HG03060 (cell line): ENCODE data around the gene FHL2.

Experiments used
- ATAC-seq: cut with Tn5 transposase; IDR thresholded peaks from one replicate; pipeline ENCODE4 v1.9.1; 2021; ENCODE audit warnings: low read depth, moderate number of reproducible peaks; ENCODE audit not compliant: unreplicated experiment

FHL2 gene

DNA sequence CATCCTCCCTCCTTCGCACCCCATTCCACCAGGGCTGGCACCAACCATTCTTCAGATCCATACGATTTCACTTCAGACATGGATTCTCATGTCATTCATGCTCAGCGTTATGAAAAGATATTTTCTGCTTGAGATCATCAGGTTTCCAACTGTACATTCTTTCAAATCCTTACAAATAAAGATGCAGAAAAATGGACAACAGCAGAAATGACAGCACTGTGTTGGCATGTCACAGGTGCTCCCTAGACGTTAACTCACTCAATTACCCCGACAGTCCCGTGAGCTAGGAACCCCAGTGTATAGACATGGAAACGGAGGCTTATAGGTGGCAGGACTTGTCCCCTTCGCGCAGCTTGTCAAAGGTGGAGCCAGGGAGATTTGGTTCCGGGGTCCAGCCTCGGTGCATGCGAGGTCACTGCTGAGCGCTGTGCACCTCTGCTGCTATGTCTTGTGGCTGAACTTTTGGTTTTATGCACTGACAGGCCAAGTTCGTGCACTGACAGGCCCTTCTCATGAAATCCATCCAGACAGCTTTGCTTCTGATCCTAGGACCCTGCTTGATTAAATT lies 17.7 kb downstream of the FHL2 start:
- ATAC-seq = no peak

DNA sequence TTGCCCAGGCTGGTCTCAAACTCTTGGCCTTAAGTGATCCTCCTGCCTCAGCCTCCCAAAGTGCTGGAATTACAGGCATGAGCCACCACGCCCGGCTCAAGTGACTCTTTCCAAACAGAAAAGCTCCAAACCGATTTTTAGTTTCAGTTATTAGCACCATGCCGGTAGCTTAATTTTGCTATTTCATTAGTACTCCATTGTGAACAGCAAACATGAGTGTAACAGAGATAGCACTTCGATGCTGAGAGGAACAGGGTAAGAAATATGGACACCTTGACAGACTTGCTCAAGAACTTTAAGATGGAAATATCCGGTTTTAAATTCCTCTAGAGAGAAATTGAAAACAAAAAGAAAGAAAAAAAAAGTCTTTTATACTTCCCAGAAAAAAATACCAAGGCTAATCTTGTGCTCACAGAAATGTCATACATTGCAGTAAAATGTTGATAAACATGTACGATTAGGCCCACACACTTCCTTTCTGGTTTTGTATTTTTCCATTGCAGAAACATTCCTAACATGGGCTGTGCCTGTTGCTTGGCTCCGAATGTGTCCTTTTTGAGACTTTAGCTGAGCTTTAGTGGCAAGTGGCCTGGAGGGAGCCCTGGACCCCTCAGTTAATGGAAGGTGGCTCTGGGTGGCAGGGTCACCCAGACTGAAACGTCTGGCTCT lies 18.3 kb downstream of the FHL2 start:
- ATAC-seq = no peak

DNA sequence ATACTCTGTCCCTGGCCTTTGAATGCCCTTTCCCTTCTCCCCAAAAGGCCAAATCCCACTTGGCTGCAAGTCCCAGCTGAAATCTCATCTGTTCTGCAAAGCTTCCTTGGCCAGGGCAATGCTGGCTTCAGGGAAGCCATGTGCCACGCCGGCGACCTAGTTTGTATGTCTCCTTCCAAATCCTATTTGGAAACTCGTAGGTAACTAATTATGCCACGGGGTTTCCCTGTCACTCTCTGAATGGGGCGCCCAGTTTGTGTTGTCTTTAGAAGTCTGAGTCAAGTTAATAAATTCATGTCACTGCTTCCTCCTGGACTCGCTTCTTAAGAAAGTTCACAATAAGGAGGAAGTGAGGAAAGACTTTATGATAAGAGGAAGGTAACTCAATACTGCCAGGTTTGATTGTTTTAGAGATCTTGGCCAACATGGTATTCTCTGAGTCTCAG lies 19.1 kb downstream of the FHL2 start:
- ATAC-seq = no peak

DNA sequence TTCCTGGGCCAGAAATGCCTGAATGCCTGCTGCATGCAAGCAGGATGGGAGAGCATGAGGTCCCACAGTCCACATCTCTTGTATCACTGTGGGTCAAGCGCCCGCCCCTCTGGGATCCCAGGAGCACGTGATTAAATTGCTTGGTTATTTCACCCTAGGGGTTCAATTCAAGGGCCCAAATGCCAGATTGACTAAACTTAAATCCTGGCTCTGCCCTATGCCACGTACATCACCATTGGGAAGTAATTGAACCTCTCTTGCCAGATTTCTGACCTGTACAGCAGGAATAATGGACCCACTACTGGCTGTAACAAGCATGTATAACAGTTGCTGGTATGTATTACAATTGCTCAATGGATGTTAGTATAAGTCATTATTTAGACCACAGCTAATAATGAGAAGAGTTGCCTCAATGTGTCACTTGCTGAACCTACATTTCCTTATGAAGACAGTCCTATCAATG lies 19.9 kb downstream of the FHL2 start:
- no peak for ATAC-seq

DNA sequence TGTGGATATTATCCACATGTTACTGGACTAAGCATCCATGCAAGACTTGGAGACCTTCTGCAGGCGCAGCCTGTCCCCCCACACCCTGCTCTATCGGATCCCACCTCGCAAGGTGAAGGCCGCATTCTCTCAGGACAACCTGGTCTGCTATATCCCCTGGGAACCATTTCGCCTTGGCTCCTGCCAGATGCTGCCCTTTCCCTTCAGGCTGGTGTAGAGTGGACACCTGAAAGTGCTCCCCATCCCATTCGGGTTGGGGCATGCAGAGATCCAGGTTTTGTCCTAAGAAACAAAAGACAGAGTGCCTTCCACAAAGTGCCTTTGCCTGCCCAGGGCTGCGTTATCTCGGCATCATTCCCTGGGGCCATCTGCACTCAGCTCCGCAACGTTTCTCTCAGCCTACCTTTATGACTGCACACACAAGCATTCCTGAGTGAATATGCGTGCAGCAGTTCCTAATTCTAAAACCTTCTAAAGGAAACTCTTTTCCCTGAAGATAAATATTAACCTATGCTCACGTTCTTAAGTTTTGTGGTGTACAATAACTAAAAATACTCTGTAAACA lies 20.5 kb downstream of the FHL2 start:
- ATAC-seq = no peak

DNA sequence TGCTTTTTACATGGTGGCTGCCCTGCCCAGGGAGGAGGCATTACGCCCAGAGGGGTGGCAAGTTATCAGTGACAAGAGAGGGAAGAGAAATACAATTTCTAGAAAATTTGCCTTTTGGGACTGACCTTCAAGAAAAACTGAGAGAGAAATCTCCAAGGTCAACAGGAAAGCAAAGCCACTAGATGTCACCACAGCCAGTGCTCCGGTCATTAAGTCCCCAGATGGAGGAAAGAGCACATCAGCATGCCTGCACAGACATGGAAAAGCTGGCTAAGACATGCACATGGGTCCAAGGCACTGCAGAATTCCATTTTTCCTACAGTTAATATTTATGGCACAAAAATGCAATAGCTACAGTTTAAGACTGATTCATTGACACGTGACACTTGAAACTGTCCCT lies 21.0 kb downstream of the FHL2 start:
- ATAC-seq = no peak

DNA sequence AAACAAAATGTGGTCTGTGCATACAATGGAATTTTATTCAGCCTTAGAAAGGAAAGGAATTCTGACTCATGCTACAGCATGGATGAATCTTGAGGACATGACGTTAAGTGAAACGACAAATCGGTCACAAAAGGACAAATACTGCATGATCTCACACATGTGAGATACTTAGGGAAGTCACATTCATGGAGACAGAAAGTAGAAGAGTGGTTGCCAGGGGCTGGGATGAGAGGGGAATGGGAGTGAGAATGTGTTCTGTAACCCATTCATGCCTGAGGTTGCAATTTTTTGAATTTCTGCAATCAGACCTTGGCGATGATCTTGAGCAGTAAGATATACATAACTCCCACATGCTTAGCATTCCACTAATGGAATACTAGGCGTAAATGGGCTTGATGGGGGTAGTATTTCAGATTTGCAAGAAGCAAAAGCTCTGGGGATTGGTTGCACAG lies 22.0 kb downstream of the FHL2 start:
- no peak for ATAC-seq

DNA sequence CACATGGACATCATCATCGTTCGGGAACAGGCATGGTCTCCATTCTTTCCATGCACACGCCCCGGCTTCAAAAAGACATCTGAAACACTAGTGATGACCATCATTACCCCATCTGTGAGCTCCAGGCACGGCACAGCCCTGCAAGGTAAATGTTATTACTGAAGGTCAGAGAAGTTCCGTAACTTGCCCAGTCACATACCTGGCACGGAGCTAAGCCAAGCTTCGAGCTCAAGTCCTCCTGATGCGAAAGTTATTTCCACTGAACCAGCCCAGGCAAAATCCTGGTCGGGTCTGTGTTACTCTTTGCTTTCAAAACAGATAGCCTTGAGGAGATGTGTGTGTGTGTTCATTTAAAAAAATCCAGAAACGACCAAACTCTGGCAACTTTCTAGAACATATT lies 22.8 kb downstream of the FHL2 start:
- no peak for ATAC-seq

DNA sequence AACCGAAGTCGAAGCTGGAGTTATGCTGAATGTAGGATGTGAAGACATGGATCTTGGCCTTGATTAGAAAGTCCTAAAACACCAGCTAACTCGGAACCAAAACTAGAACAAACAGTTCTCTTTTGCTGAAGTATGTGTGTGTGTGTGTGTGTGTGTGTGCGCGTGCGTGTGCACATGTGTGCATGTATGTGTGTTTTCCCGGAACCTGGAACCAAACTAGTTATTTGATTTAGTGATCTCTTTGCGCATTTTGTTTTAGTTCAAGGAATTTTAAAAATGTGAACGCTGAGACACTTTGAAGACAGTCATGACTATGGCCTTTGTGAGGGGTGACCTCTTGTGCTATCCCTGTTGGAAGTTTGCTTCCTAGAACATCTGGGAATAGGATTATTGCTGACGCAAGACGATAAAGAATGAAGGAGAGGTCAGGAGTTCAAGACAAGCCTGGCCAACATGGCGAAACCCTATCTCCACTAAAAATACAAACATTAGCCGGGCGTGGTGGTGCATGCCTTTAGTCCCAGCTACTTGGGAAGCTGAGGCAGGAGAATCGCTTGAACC lies 23.8 kb downstream of the FHL2 start:
- ATAC-seq = no peak

DNA sequence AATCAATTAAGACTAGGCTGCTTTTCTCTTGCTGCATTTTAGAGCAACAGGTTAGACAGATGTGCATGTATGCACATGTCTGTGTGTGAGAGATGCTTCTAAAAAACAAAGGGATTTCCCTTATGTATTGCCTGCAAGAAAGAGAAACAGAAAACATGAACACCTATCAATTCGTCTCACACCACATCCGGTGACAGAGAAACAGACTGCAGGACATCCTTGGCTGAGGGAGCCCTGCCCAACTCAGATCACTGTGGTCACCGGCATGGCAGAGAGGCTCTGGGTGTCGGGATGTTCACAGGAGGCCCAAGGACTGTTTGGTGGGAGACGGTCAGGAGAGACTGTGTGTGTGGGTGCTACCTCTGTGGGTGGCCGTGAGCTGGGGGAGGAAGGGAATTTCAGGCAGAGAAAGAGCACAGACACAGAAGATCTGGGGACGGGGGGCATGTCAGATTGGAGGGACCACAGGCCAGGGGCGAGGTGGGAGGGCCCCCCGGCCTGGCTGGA lies 24.9 kb downstream of the FHL2 start:
- ATAC-seq = no peak

DNA sequence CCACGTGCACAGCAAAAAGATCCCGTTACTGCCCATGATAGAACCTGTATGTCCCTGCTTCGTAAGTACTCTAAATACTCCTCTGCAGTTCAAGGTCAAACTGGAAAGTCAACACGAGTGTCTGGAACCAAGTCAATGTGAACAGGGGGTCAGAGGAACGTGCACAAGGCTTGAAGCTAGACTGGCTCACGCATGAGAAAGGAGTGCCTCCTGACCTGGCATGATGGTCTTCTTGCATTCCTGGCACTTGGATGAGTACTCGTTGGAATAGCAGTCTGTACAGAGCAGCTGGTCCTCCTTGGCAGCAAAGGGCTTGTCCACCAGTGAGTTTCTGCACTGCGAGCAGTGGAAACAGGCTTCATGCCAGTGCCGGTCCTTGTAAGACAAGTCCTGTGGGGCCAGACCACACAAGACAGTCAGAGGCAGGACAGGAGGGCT lies 25.5 kb downstream of the FHL2 start:
- ATAC-seq = no peak

DNA sequence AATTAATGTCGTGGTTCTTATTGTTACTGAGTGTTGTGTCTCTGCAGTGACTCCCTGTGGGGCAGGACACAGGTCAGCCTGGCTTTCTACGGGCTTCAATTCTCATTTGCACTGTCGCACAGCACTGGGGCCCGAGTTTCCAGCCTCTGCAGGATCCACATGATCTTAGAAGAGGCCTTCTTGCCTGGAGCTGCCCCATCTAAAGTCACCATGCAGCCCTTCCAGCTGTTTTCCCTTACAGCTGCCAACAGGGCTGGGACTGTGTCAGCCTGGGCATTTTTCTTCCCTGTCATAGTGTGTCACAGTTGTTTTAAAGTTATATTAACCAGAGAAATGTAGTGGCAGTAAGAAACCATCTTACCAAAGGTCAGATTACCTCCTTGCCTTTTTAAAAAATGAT lies 27.0 kb downstream of the FHL2 start:
- ATAC-seq = no peak

DNA sequence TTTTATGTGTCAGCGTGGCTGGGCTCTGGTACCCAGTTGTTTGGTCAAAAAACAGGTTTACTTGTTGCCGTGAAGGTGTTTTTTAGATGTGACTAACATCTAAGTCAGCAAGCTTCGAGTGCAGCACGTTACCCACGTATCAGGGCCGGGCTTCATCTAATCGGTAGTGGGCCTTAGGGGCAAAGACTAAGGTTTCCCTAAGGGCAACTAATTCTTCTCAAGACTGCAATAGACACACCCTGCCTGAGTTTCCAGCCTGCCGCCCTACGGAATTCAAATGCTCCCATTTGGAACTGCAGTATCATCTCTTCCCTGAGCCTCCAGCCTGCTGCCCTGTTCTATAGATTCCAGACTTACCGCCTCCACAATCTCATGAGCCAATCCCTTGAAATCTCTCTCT lies 27.7 kb downstream of the FHL2 start:
- no peak for ATAC-seq

DNA sequence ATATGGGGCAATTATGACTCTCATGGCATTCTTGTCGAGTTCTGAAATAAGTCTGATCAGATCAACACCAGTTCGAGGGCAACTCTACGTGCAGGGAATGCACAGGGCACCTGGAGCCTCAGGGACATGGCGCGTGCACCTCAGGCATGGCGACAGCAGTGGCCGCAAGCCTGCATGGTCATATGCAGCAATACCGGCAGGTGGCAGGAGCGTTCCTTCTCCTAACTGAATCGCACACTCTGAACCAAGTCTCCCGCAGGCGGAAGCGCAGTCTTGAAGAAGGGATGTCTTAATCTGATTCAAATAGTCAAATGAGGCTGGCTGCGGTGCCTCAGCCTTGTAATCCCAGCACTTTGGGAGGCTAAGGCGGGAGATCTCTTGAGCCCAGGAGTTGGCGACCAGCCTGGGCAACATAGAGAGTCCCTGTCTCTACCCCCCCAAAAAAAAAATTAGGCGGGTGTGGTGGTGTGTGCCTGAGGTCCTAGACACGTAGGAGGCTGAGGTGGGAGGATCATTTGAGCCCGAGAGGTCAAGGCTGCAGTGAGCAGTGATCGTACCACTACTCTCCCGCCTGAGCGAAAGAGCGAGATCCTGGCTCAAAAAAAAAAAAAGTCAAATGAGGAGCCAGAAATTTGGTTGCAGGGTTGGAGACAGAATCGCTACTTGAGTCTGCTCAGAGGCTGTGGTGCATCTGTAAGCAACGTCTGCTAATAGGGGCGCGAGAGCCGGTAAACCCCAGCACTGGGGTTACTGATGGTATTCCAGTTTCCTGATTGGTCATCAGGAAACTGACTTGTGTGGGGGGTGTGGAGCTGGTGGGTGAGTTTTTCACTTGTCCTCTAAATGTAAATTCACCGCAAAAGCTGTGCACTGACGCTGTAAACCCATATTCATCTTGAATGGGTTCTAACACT lies 28.8 kb downstream of the FHL2 start:
- peak; percentile 73 for ATAC-seq

DNA sequence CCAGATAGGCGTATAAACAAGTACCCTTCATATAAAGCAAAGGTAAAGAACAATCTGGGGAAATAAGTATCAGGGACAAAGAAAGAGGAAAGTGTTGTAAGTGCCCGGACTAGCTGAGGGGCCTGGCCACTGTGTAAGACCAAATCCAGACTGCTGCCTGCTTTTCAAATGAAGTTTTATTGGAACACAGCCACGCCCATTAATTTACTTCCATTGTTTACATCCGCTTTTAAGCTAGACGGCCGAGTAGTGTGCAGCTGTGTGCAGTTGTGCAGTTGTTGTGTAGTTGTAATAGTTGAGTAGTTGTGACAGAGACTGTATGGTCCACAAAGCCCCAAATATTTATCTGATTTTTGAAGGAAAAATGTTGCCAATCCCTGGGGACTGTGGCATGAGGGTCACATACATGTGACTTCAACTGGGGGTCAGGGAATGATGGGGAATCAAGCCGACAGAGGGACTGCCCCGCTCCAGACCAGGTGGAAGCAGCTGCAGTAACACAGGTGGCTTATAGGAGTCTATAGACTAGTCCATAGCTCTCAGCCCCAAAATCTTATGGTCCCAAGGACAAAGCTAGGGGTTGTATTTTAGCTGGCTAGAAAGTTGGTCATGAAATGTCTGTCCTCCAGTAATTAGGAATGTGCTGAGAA lies 30.0 kb downstream of the FHL2 start:
- no peak for ATAC-seq

DNA sequence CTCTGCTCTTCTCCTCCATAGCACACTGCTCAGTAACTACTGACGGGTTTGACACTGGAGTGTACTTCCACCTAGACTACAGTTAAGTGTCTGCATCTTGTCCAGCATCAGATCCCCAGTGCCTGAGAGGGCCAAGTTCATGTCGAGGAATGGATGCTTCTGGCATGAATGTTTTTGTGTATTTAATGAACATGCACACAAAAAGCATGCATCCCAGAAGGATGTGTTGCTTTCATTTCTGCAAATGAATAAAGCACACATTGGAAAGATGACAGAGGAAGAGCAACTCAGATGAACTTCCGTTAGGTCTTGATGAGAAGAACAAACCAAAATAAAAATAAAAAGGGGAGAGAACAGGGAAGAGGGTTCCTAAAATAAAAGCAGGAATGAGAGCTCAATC lies 33.6 kb downstream of the FHL2 start:
- no peak for ATAC-seq

DNA sequence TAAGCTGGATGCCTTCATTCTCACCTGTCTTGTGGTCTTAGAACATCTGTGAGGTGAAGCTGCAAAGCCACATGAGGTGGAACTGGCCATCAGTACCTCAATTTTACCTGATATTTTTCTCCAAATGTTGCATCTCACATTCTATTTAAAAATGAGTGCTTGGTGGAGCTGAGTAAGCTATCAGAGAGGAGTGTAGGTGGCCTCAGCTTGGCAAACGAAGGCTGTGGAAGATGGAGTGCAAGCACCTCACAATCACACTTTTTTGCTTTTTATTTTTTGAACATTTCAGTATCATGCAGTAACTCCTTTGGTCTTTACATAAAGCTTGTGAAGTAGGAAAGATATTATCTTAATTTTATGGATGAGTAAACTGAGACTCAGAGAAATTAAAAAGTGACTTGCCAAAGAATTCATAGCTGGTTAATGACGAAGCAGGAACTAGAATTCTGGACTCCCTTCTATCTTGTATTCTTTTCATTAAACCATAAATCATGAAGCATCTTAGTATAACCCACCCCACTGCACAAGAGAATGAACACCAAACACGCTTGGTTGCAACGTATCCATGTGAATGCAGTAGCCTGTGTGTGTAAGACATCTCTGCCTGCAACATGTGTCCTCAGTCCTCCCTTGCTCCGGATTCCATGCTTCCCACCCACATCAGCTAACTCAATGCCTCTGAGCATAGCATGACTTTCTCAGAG lies 34.3 kb downstream of the FHL2 start:
- no peak for ATAC-seq

DNA sequence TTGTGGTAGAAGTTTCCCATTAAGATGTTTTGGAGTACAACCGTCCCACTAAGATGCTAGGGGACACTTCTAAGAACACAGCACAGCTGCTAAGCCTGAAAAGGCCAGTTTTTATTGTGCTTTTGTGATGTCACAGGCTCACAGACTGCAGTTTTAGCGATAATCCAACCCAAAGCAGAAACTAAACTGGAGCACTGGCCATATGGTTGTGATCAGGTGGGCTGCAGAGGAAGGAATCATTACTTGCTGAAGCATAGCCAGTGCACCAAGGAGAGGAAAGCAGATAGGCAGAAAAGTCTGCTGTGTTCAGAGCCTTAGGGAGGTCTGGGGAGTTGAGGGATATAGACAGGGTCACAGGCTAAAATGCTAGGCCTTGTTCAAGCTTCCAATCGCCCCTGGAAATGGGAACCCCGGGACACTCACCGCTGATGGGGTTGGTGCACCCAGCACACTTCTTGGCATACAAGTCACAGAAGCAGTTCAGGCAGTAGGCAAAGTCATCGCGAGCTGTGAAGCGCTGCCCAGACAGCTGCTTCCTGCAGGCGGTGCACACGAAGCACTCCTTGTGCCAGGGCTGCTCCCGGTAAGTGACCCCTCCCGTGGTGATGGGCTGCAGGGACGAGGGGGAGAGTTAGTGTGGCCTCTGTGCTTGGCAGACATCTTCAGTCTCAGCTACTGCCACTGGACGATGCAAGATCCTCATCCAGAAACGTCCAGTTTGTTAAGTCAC lies 35.8 kb downstream of the FHL2 start:
- ATAC-seq = no peak
